Measurements from ENCODE around the gene RNF183.
"Not testable (repeated sequence)": the region's sequence is repeated elsewhere in the genome, so short reads cannot be mapped to it uniquely, and the experiment has no call there.

RNF183 gene

DNA sequence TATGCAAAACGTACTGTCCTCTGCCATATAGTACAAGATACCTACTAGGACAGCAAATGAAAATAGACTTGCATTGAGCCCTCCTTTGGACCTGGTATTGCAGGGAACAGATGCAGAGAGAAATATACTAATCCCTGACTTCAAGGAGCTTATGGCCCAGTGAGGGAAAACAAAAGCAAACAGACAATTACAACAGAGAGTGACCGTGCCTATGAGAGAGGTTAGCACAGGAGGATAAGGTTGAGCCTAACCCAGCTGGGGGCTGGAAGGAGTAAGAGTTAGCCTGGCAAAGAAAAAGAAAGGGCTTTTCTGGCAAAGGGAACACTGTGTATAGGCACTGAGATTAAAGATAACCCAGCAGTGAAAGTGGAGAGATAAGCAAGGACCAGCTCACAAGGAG is 33.3 kb downstream of the RNF183 start:
- no peak for DNase-seq

DNA sequence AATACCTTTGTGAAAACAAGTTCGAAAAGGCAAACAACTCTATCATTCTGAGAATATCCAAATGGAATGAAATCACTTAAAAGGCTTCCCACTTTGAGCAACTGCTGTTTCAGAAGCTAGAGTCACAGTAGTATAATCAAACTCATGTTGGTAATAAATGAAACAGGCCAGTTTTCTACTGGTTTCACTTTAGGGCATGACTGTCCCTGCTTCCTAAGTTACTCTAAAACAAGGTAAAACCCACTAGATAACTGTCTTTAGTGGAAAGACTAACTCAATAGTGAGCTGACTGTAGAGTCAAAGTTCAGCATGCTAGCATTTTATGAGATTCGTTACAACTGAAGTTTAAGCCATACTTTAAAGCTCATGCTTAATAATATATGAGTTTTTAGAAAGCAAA is 33.8 kb downstream of the RNF183 start:
- no peak for DNase-seq

DNA sequence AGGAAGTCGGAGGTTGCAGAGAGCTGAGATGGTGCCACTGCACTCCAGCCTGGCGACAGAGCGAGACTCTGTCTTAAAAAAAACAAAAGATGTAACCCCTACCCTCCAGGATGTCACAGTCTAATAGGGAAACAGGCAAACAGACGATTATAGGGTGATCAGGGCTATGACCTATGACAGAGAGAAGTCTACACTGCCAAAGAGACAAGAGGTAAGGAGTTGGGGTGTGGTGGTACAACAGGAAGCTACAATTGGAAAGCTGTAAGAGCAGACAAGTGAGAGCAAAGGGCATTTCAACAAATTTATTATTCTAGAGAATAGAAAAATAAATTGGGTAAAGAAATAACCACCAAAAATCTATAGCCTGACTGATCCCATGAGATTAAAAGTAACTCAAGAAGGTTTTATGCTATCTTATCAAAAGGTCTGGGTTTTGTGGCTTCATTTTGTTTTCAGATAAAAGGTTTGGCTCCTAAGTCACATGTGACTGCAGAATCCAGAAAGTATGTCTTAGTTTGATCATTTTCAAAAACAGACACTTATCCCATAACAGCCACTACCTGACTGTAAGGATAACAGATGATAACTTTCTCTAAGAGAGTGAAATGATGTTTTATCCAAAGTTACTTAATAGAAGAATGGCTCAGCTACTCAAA is 35.1 kb downstream of the RNF183 start:
- no peak for DNase-seq

DNA sequence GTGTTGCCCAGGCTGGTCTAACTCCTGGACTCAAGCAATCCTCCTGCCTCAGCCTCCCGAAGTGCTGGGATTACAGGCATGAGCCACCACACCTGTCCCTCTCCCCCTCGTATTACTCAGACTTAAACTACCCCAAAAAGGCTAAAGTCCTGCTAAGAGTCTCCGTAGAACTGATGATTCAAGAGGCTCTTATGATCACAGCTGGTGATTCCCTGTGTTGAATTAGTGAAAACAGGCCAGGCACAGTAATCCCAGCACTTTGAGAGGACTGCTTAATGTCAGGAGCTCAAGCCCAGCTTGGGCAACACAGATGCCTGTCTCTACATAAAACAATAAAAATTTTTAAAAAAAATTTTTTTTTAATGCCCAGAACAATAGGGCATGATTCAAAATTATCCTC is 37.0 kb downstream of the RNF183 start:
- no peak for DNase-seq

DNA sequence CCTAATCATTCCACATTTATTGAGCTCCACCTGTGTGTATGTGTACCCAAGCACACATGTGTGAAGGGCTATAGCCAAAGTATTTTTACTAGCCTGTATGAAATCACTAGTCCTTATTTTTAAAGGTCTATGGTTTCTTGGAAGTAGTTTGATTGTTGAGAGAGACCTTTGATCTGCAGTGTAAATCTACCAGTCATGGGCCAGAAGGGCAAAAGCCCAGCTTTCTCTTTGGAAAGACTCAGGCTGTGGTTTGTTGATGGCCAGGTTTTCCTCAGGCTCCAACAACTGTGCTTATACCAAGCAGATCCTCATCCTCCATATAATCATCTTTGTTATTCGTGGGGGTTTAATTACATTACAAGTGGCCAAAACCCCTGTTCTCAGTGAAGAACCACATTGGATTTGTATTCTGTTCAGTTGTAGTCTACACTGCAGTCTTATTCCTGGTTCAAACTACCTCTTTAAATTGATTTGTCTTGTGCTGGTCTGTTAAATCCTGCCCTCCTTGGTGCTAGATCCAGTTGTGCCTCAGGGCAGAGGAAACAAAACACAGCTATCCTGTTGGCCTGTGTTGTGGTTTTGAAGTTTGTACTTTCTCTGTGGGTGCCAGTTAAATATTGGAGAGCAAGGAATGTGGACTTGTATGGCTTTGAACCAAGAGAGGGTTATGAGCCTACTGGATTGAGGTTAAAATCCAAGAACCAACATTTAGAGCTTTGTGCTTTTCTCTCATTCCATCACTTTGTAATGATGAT is 41.1 kb downstream of the RNF183 start:
- DNase-seq, result no peak

DNA sequence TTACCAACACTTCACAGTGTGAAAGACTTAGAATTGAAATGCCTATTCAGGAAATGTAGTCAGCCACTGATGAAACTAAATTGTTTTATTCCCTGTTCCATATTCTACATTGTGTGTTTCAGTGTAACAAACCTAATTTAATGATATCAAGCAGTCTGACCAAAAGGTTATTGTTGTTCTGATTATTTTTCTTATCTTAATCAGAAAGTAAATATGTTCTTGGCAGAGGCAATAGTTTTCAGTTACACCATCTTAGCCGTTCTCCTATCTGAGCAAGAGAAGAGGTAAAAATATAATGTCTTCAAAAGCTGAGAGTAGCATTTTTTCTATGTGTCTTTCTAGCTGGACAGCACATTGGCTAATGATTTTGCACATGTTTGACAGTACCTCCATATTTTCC is 44.9 kb downstream of the RNF183 start:
- DNase-seq, result no peak

DNA sequence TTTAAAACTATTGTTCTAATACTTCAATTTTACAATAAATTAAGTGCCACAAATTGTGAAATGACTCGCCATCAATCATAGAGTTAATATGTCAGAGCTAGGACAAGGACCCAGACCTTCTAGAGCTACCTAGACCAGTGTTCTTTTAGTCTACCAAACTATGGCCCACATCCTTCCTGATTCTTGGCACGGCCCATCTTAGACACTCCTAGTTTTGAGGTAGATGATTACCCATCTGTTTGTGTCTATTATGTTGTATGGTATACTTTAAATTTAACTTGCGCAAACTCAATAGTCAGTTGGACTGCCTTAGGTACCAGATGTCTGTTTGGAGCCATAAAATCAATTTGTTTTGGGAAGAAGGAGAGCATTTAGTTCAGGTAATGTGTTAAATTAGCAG is 45.3 kb downstream of the RNF183 start:
- DNase-seq, result no peak

DNA sequence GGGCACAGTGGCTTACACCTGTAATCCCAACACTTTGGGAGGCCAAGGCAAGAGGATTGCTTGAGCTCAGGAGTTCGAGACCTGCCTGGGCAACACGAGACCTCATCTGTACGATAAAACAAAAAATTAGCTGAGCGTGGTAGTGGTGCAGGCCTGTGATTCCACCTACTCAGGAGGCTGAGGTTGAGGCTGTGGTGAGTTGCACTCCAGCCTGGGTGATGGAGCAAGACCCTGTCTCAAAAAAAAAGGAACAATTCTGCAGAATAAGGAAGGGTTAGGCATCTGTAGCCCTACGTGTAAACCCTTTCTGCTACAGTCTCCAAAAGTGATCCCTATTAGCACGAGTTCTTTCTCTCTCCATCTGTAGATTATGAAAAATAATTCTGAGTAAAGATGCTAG is 47.7 kb downstream of the RNF183 start:
- no peak for DNase-seq

DNA sequence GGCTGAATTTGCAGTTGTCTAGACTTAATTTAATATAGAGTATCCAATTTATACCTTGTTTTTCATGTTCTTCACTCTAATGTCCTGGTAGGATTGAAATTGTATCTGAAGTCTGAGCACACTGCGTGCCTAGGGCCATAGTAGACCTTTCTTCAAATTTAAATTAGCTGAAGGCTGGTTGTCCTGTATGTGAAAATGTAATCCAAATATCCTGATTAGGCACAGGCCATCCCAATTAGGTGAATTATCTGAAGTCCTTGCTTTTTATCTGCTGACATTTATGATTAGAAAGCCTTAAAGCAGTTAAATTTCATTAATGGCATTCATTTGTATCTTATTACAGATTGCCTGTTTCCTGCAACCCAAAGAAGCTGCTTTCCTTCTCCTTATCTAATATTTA is 48.2 kb downstream of the RNF183 start:
- no peak for DNase-seq

DNA sequence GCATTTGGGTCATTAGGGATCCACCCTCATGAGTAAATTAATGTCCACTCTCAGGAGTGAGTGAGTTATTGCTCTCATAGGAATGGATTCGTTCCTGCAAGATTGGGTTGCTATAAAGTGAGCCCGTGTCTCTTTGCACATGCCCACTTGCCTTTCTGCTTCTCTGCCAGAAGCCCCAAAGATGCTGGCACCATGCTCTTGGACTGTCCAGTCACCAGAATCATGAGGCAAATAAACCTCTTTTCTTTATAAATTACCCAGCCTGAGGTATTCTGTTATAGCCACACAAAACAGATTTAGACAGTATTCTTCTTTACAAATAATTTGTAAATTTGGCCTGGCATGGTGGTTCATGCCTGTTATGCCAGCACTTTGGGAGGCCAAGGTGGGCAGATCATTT is 52.4 kb downstream of the RNF183 start:
- DNase-seq, result no peak

DNA sequence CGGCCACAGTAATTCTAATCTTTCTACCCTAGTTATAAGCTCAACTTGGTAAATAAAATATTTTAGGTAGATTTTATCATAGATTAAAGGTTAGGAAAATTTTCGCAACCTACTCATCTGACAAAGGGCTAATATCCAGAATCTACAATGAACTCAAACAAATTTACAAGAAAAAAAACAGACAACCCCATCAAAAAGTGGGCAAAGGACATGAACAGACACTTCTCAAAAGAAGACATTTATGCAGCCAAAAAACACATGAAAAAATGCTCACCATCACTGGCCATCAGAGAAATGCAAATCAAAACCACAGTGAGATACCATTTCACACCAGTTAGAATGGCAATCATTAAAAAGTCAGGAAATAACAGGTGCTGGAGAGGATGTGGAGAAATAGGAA is 53.5 kb downstream of the RNF183 start:
- not testable (repeated sequence) for DNase-seq

DNA sequence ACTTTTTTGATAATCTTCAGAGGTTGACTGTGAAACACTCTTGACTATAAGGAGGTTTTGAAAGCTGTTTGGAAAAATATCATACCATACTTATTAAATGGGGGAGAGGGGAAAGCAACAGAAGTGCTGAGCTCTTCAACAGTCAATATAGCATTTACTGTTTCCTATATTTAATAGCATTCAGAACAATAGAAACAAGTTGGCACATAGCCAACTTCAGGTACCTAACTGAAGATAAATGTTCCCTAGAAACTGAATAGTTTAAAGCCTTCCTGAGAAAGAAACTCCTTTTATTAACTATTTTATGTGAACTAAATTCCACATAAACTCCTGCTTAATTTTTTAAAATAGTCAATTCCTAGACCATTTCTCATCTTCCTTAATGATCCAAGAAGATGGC is 55.5 kb downstream of the RNF183 start:
- DNase-seq, result no peak
